NCI-H748 treated with DMSO at 0.1 percent for 48 hours (cell line): ENCODE results near the gene KLHL29.
A peak's percentile ranks its signal among the peaks of the same experiment; 100 is the strongest.

Source experiments
- DNase-seq: peaks from one replicate; lab custom pipeline; 2025; lab: John Stamatoyannopoulos, UW

KLHL29 gene

DNA sequence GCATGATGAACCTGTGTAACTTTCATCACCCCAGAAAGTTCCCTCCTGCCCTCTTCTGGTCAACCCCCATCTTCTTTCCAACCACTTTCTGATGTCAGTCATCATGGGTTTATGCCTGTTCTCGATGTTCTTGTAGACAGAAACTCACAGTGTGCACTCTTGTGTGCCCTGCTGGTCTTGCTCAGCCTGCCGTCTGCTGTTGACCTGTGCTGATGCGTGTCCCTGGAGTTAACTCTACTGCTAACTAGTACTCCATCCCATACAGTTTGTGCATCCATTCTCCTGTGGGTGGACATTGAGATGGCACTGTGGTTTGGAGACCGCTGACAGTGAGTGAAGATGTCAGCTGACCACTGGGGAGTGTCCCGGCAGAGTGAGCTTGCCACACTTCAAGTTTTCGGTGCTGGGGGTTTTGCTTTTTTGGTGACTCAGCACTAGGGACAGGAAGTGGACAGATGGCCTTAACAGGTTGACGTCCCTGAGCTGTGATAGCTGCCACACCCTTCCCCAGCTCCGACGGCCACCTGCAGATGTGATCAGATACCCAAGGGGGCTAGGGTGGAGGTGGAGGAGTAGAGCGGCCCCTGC, 14.8 kb downstream of the KLHL29 start:
- no peak for DNase-seq

DNA sequence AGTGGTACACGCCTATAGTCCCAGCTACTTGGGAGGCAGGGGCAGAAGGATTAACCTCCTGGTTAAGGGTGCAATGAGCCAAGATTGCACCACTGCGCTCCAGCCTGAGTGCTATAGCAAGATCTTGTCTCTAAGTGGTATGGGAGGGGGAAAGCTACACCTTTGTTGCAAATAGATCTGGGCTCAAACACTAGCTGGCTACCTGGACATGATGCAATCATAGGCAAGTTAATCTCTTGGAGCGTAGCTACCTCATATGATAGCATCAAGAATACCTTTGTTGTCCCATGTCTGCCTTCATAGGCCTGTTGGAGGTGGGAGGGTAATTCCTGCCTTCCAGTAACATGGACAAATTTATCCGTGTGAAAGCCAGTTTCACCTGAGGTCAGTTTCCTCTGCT, 15.7 kb downstream of the KLHL29 start:
- DNase-seq = no peak

DNA sequence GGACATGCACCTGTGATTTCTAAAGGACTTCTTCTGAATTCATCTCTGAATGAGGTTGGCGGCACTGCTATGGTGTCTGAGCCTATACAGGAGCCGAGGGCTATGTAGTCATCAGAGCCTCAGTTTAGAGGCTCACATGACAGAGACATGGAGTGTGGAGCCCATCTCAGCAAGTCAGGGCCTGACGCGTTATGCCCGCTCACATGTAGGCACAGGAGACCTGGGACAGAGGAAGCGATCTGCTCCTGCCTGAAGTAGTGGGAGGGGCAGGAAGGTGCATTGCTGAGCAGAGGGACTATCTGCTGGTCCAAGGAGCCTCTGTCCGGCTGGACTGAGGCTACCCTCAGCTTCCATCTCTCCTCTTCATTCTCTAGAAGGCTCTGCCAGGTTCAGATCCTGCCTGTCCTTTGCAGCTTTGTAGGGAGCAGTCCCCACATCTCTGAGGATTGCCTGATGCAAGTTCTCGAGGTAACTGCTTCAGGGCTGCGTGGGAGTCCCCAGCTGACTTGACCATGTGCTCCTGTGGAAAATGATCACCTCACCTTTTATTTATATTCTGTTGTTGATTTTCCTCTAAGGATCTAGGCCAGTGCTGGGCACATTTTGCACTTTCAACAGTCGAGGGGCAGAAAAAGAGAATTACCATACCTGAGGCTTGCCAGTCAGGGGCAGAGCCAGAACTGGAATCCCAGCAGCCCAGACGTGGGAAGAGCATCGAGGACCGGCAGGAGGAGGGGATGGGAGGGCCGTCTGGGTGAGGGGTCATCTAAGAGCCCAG, 16.6 kb downstream of the KLHL29 start:
- no peak for DNase-seq

DNA sequence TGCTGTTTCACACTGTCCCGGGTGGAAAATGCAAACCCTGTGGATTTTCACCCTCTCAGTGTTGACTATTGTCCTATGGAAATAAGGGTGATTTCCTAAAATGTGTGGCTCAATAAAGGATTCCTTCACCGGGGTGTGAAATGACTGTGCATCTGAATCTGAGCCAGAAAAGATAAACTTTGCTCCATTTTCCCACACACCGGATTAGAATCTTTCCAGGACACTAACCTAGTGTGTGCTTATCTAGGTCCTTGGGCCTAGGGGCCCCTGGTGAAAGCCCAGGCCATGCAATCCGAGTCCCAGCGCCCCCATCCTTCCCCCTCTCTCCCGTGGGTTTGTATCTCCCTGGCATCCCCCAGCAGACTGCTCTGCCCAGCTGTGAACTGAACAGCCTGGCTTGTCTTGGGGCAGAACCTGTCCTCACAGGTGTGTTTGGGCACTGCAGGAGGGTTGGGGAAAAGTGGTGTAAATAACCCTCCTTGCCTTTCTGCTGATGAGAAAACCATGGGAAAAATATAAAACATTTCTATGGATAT, 17.3 kb downstream of the KLHL29 start:
- no peak for DNase-seq

DNA sequence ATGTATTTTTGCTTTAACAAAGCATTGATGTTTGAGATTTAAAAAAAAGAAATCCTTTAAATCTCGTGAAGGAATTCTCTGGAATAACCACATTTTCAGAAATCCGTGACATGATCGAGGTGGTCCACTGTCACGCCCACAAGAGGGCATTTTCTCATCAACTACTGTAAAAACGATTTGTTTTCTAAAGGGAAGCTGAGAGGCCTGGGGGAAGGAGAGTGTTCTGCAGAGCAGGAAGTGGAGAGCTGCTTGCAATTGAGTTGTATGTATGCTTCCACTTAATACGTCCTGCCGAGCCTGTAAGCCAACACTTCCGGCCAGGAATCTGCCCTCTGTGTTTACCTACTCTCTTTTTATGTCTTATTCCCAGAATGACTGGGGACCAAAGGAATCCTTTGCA, 19.4 kb downstream of the KLHL29 start:
- peak; percentile 77 for DNase-seq

DNA sequence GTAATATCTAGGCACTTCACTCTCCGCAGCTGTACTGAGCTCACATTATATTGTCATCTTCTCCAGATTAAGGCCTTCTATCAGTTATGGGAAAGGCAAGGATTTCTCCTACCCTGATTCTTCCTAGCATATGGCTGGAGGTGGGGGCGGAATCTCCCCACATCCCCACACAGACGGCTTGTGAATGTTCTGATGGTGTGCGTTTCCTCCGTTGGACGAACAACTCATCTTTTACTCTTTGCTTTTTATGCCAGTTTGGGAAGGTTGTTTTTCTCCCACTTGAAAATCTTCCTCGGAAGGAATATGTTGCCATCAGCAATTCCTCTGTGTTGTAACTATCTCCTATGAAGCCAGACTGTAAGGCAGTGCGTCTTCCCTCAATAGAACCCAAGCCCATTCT, 24.3 kb downstream of the KLHL29 start:
- no peak for DNase-seq

DNA sequence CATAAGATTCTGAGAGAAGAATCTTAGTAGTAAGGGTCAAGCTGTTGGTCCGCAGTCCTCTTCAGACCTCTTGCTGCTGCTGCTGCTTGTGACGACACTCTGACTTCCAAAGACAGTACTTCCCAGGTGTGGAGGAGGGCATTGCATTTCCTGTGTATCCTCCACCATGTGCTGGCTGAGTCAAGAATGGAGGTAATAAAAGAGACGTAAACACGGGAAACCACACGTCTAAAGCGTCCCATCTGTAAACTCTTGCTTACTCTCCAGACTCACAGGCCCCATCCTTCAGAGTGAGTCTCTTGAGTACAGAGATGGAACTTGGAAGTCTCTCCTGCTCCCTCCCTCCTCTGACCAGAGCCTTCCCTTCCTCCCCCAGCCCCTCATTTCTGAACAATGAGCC, 25.6 kb downstream of the KLHL29 start:
- DNase-seq = no peak

DNA sequence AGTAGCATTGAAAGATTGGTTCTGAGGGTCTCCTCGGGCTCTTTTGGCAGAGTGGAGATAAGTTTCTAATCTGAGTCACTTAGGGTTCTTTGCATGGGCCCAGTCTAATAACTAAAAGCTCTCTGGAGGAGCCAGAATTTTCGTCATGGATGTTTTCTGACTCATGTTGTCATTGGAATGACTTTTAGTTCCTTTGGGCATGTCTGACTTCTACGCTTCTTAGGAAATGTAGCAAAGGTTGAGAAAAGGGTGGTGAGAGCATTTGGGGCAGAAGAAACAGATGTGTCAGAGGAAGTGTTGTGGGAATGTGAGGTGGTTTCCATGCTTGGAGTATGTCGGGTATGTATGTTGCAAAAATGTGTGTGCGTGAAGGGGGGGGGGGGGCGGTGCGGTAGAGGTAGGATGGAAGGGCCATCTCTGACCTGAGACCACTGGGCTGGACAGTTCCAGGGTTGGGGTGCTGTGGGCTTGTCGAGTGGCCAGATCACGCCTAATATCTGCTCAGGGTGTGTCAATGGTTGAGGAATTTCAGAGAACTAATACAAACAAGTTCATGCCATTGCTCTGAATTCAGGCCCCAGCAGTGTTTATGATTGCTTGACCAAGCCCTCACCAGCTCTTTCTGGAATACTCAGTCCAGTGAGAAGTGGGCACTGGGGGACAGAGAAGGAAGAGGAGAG, 26.9 kb downstream of the KLHL29 start:
- DNase-seq = no peak

DNA sequence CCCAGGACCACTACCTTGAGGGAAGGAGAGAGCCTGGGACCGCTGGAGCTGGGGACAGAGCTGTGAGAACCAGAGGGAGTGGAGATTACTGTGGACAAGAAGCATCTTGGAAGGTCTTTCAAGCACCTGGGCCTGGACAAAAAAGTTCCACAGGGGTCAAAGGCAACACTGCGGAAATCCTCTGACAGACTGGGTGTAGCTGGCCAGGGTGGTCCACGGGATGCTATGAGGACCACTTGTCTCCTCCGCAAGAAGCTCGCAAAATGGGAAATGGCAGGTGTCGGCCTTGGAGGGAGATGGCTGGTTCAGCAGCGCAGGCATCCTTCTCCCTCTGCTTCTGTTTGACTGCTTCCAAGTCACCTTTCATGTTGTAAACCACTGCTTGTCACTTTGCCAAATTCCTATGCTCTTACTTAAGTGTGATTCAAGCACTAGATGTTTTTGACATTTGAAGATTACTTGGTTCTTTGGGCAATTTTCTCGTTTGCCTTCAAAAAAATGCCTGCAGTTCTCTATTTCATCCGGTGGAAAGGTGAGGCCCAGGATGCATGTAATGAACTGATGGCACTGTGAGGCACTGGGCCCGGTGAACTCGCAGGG, 27.7 kb downstream of the KLHL29 start:
- DNase-seq = no peak

DNA sequence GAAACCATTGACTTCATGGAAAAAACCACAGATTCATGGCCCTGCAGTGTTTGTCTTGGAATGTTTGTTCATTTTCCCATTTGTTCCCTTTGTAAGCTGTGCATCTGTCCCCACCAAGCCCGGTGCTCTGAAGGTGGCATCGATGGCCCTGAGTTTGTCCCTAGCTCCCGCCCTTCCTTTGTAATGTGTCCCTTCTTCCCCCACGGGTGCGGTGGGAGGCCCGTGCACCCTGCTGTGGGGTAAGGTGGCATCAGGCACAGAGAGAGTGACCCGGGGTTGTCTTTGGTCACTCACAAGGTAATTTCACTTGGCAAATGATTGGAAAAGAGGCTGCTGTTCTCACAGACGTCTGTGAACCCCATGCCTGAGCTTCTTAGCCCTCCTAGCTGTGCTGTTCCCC, 28.7 kb downstream of the KLHL29 start:
- no peak for DNase-seq

DNA sequence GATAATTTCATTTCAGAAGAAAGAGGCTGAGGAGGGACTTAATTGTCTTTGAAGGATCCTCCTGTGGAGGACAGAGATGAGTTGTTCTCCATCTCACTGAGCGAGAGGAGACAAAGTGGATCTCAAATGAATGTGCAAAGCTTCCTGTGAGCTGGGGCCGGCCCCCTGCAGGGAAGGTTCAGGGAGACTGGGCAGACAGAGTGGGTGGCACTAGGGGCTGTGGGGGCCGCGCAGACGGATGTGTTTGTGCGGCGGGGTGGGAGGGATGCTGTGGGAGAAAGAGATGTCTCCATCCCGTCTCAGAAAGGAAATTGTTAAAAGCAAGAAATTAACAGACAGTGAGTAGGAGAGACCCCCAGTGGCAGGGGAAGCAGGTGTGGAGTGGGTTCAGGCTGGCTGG, 29.1 kb downstream of the KLHL29 start:
- no peak for DNase-seq

DNA sequence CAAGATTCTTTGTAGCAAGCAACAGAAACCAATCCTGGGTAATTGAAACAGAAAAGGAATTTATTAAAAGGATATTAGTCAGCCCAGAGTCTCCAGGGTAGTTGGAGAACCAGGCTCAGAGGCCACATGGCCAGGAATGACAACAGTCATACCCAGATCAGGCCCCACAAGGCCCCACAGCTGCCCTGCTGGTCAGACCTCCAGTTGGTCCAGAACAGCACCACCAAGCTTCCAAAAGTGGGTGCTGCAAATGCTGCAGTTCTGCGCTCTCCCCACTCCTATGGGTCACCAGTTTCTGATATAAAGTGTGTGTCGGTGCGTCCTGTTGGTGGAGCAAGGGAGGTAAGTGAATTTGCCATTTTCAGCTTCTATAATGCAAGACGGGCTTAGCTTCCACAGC, 29.9 kb downstream of the KLHL29 start:
- DNase-seq = no peak

DNA sequence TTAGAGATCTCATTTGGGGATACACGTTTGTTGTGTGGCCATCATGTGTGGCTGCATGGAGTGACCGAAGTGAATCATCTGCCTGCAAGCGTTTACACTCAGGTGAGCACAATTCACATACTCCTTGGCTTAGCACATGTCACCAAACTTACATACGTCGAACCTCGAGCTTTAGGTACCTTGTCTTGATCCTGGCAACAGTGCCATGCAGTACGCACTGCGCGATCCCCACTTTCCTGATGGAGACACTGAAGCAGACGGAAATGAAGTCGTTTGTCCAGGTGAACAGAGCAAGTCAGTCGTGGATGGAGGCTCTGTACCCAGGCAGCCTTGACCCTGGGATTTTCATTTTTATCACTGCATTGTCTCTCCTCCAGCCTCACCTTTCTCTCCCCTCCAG, 32.3 kb downstream of the KLHL29 start:
- no peak for DNase-seq

DNA sequence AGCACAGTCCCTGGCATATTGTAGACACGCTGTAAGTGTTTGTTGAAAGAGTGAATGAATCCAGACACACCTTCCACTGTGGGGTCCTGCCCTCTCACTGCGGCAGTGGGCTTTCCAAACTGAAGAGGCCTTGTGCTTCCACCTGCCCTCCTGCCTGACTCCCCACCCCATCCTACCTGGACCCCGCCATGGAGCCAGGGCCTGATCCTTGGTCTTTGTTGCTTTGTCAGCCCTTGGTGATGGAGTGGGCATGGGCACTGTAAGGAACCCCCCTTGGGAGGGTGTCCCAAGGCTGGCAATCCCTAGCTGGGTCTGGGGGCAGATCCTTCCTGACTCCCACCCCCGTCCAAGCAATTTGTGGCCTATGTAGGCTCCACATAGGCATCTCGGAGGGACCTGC, 33.1 kb downstream of the KLHL29 start:
- no peak for DNase-seq

DNA sequence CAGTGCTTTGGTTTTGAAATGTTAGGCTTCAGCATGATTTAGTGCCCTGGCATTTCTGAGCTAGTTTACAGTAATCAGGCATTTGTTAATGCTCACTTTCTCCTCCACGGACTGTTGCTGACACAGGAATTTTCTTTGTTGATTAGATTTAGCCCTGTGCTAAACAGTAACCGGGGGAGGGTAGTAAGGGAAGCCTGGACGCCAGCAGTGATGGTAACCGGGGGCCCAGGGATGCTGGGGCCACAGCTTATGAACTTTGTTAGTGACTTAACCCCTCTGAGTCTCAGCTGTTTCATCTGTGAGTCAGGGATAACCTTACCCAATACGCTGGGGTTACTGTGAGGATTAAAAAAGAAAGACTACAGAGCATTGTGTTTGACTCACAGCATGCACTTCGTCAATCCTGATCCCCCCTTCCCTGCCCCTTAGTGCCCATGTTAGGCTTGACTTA, 33.5 kb downstream of the KLHL29 start:
- DNase-seq = no peak

DNA sequence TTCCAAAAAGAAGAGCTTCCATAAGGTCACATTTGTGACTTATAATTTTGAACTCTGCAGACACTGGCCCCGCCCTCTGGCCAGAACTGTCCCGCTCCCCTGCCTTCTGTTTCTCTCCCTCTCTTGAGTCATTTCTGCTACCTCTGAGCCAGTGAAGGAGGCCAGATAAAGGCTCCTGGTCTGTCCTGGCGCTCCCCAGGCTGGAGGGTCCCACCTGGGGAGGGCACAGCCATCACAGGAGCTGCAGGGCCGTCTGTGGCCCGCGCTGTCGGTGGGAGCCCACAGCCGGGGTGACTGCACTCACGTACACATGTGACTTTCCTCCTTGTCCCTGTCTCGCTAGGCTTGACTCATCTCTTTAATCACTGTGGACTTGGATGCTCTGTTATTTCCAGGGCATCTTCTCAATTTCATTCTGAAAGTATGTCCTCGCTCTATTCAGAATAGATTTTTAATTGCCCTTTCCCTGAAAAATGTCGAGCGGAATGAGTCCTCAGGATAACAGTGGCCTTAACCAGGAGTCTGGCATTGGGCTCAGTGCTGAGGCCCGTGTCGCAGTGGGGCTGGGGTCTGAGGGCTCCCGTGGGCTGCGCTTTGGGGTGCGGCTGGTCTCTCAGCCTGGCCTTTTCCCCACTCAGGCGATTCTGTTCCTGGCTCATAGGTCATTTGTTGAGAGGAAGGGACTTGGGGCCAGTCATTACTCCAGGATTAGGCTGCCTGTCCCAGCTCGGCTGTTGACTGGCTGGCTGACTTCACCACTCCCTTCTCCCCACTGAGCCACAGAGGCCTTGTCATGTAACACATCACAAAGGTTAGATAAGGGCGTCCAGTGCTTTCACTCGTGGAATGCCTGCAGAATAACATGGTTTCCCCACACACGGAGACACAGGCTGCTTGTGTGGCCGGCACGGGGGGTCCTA, 34.5 kb downstream of the KLHL29 start:
- no peak for DNase-seq

DNA sequence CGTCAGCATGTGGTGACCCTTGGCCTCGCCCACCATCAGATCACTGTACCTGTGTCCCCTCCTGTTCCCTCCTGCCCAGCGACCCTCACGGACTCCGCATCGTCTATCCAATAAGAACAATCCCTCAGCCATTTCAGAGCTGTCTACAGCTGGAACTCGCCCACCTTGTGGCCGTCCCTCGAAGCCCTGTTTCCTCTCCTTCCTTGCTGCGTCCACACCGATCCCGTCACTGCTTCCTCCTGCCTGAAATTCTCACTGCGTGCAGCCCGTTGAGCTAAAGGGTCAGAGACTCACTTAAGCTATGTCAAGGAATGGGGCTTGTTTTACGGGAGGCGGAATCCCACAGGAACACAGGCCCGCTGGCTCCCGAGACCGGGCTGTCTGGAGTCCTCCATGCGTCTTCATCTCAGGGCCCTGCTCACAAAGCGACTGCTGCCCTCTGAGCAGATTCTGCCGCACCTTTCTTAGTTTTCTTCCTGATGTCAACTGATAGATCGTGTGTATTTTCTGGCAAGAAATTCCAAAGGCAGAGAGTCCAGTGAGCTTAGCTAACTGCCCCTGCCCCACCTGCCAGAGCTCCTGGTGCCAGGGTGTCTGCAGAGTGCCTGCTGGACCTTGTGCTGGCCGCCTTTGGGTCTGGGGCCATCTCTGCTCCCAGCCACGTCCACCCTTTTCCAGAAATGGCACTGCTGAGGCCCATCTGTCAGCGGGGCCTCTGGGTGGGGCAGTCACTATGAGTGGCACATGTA, 35.3 kb downstream of the KLHL29 start:
- no peak for DNase-seq

DNA sequence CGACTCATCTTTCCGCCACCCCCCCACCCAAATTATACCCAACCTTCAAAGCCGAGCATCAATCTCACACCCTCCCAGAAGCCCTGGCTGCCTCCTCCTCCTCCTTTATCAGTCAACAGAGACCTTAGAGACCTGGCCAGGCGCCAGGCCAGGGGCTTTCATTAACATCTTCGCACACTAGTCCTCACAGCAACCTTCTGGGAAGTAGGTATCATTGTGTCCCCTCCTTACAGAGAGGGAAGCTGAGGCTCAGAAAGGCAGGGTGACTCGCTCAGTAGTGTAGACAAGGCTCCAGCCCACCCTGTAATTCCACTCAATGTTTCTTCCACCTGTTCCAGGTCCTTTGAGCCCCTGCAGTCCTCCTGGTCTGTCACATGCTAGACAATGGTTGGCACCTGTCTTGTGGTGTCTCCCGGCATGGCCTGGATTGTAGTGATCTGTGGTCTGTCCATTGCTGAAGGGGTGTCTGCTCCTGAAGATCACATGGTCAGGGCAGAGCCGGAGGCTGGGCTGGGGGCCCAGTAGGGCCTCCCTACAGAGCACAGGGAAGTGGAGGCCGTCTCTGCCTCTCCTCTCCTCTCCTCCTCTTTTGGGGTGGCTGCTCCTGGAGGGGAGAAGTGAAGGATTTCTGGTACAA, 36.0 kb downstream of the KLHL29 start:
- no peak for DNase-seq

DNA sequence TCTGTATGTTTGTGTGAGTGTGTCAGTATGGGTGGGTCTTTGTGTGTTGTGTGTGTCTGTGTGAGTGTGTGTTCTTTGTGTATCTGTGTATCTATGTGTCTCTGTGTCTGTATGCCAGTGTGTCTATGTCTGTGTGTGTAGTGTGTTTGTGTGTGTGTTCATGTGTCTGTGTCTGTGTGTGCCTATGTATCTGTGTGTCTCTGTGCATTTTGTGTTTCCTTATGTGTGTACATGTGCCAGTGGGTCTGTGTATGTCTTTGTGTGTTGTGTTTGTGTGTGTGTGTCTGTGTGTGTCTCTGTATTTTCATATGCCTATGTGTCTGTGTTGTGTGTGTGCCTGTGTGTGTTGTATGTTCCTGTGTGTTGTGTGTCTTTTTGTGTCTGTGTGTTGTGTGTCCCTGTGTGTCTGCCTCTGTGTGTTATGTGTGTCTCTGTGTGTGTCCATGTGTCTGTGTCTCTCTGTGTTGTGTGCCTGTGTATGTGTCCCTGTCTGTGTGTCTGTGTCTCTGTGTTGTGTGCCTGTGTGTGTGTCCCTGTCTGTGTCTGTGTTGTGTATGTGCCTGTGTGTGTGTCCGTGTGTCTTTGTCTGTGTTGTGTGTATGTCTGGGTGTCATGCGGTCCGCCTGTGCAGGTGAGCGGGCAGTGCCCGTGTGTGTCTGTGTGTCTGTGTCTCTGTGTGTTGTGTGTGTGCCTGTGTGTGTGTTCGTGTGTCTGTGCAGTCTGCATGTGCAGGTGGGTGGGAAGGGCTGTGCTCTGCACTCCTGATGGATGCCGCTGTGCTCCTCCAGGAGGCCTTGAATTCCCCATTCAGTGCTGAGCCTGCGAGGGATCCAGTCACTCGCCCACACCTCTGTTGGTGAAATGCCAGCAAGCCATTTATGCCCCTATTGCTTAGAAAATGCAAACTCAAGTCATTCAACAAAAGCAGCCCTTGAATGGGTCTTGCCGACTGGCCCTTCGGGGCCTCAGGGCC, 37.4 kb downstream of the KLHL29 start:
- DNase-seq = no peak
